SK-N-MC (cell line): Measurements from ENCODE around the gene NKAIN2.

Experiments used
- DNase-seq: peaks from one replicate; pipeline ENCODE4 v3.0.0-alpha.2; 2011; ENCODE audit warnings: low read depth, low spot score
- H3K27ac ChIP-seq: fragments of 200-600 bp; sonication (generic); 2 replicates; pipeline ENCODE4 v1.5.1; 2016; ENCODE audit warnings: mixed run types
- H3K36me3 ChIP-seq: fragments of 200-600 bp; sonication (generic); 2 replicates; pipeline ENCODE4 v1.6.1; 2017; ENCODE audit warnings: antibody characterized with exemption, low read length, mixed read lengths; ENCODE audit not compliant: insufficient read depth
- H3K4me3 ChIP-seq: fragments of 200-600 bp; sonication (generic); 2 replicates; pipeline ENCODE4 v1.5.1; 2016
- H3K9ac ChIP-seq: fragments of 200-600 bp; sonication (generic); 2 replicates; pipeline ENCODE4 v1.8.0; 2017; ENCODE audit warnings: mixed run types, mixed read lengths; ENCODE audit not compliant: insufficient read length
- H3K9me3 ChIP-seq: fragments of 200-600 bp; sonication (generic); 2 replicates; pipeline ENCODE4 v1.6.1; 2017; ENCODE audit warnings: low read depth, mild to moderate bottlenecking, antibody characterized with exemption, low read length, moderate library complexity, mixed read lengths
- EZH2 ChIP-seq: fragments of 200-600 bp; sonication (generic); IDR thresholded peaks from one replicate; pipeline ENCODE4 v1.6.1; 2017; ENCODE audit warnings: antibody characterized with exemption
- FOXP2 ChIP-seq: optimal IDR thresholded peaks from 2 replicates; pipeline ENCODE3; 2011; ENCODE audit warnings: mild to moderate bottlenecking, moderate library complexity; ENCODE audit not compliant: insufficient read depth; ENCODE audit errors: extremely low read length, control extremely low read depth
- POLR2AphosphoS5 ChIP-seq: IDR thresholded peaks from 2 replicates; pipeline ENCODE4 v1.6.1; 2012; ENCODE audit warnings: mild to moderate bottlenecking, low read depth, low read length, borderline replicate concordance

NKAIN2 gene

DNA sequence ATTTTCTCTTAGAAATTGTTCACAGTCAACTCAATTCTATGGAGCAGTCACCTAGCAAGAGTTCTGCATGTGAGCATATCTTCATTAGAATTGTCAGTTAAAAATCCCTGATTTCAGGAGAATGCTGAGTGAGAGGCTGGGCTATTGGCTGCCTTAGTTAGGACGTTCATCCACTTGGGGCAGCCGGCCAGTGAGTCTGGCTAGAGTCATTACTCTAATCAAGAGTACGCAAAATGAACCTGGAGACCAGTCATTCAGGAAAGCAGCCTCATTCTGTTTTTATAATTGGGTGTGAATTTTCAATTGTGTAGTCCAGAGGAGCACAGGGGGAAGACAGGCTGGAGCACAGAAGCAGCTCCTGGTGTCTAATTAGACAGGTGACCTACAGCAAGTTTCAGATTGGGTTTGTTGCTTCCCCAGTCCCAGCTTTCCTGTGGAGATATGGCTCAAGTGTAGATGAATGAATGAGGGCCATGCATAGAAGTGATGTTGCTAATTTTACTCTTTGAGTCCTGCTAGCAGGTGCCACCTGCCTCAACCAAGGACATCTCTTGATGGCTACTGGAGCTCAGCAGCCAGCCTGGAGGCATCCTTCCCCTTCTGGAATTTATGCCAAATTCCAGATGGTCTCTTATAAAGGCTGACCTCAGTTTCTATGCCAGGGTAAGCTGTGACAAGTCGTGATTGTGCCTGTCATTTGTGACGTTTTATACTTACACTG, 265.7 kb downstream of the NKAIN2 start:
- no peak overlapping the region for H3K4me3 ChIP-seq
- H3K27ac ChIP-seq: no peak overlapping the region
- TF ChIP-seq EZH2 (no peak), FOXP2 (no peak), POLR2AphosphoS5 (no peak)
- no peaks in the 10 kb centered on the region for H3K9me3 ChIP-seq
- DNase-seq: no peak
- H3K9ac ChIP-seq: no peak overlapping the region
- no peaks in the 10 kb centered on the region for H3K36me3 ChIP-seq

DNA sequence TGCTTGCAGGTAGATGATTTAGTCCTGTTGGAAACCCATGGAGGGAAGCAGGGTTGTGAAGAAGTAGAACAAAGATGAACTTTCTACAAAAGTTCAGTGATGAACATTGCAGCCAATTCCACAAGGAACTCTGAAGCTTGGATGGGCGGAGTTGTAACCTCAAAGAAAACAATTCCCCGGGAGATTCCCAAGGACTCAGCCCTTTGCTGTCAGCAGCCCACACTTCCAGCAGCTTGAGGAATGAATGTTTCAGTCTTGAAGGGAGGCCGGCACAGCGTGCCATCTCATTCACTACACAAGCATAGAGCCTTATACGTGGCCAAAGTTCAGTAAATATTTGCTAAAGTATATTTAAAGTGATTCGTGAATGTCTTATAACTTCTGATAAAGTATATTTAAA, 269.4 kb downstream of the NKAIN2 start:
- Histone ChIP-seq H3K9ac (no peak overlapping the region), H3K9me3 (no peaks in the 10 kb centered on the region), H3K4me3 (no peak overlapping the region), H3K36me3 (no peaks in the 10 kb centered on the region), H3K27ac (no peak overlapping the region)
- TF ChIP-seq FOXP2: no peak
- no peak for TF ChIP-seq POLR2AphosphoS5
- no peak for TF ChIP-seq EZH2
- DNase-seq: no peak

DNA sequence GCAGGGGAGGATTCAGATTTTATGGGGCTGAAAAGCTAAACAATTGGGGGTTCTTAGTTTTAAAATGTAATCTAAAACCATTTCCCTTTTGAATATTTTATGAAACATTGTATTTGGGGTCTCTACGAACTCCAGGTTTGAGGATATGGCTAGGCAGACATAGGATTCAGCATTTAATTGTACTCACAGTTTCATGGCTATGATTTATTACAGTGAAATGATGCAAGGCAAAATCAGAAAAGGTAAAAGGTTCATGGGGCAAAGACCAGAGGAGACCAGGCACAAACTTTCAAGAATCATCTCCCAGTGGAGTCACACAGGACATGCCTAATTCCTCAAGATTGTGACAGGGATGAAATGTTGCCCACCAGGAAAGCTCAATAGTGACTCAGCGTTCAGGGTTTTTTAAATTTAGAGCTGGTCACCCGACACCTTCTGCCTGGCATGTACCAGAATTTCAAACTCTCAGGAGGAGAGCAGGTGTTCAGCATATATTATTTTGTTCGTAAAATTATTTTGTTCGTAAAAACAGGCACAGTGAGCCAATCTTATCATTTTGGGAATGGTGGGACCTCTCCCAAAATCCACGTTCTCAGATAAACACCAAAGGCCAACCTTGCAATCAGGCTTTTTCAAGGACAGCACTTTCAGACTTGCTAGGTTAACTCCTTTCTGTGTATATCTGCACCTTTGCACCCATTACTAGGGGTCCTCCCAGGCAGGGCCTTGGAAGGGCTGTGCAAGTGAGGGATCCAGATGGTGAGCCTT, 270.3 kb downstream of the NKAIN2 start:
- no peaks in the 10 kb centered on the region for H3K36me3 ChIP-seq
- TF ChIP-seq POLR2AphosphoS5: no peak
- no peak for TF ChIP-seq EZH2
- no peak for TF ChIP-seq FOXP2
- DNase-seq: no peak
- no peaks in the 10 kb centered on the region for H3K9me3 ChIP-seq
- no peak overlapping the region for H3K27ac ChIP-seq
- H3K9ac ChIP-seq: no peak overlapping the region
- no peak overlapping the region for H3K4me3 ChIP-seq

DNA sequence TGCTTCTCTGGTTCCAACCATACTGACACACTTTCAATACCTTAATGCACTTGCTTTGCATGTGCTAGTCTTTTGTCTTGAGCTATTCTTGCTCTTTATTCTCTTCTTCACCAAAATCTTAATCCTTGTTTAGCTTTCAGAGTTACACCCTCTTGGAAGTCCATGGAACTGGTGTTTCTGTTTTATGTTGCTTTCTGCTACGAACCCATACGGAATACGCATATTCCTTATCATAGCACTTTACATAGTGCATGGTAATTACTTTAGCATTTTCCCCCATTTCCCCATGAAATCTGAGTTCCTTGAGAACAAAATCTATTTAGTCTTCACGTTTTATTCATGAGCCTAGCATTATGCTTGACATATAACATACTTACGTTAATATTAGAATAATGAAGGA, 270.9 kb downstream of the NKAIN2 start:
- H3K36me3 ChIP-seq: no peaks in the 10 kb centered on the region
- no peak overlapping the region for H3K27ac ChIP-seq
- H3K9me3 ChIP-seq: no peaks in the 10 kb centered on the region
- no peak overlapping the region for H3K9ac ChIP-seq
- DNase-seq: no peak
- H3K4me3 ChIP-seq: no peak overlapping the region
- TF ChIP-seq EZH2 (no peak), FOXP2 (no peak), POLR2AphosphoS5 (no peak)

- Histone ChIP-seq H3K36me3 (no peaks in the 10 kb centered on the region), H3K9ac (no peak overlapping the region), H3K9me3 (no peaks in the 10 kb centered on the region), H3K27ac (no peak overlapping the region), H3K4me3 (no peak overlapping the region)
- no peak for DNase-seq
- no peak for TF ChIP-seq EZH2
- no peak for TF ChIP-seq FOXP2
- TF ChIP-seq POLR2AphosphoS5: no peak
Observed at GRCh38 chr6:124076336-124077048, 272.8 kb downstream of the NKAIN2 start.

GRCh38 chr6:124078169-124078568, 274.5 kb downstream of the NKAIN2 start:
- no peak for DNase-seq
- no peaks in the 10 kb centered on the region for H3K9me3 ChIP-seq
- no peak for TF ChIP-seq FOXP2
- no peak for TF ChIP-seq POLR2AphosphoS5
- no peak for TF ChIP-seq EZH2

GRCh38 chr6:124080483-124080882, 276.8 kb downstream of the NKAIN2 start:
- TF ChIP-seq EZH2: no peak
- TF ChIP-seq FOXP2: no peak
- TF ChIP-seq POLR2AphosphoS5: no peak
- DNase-seq: no peak
- Histone ChIP-seq H3K36me3 (no peaks in the 10 kb centered on the region), H3K9ac (no peak overlapping the region), H3K9me3 (no peaks in the 10 kb centered on the region), H3K27ac (no peak overlapping the region), H3K4me3 (no peak overlapping the region)

More at GRCh38 chr6:124078169-124078568, 274.5 kb downstream of the NKAIN2 start:
- H3K9ac ChIP-seq: no peak overlapping the region
- H3K27ac ChIP-seq: no peak overlapping the region
- no peak overlapping the region for H3K4me3 ChIP-seq
- H3K36me3 ChIP-seq: no peaks in the 10 kb centered on the region

GRCh38 chr6:124090491-124090890, 286.8 kb downstream of the NKAIN2 start:
- no peak for TF ChIP-seq EZH2
- TF ChIP-seq POLR2AphosphoS5: no peak
- no peak for TF ChIP-seq FOXP2
- Histone ChIP-seq H3K9me3 (no peaks in the 10 kb centered on the region), H3K36me3 (no peaks in the 10 kb centered on the region), H3K4me3 (no peak overlapping the region), H3K27ac (no peak overlapping the region), H3K9ac (no peak overlapping the region)
- no peak for DNase-seq
